SIG-M5 (cell line): Measurements from ENCODE around the gene FOXO1.
"Not testable (repeated sequence)": the region's sequence is repeated elsewhere in the genome, so short reads cannot be mapped to it uniquely, and the experiment has no call there.

Source experiments
- DNase-seq: peaks from one replicate; lab custom pipeline; 2025; lab: John Stamatoyannopoulos, UW

The FOXO1 gene

GRCh38 chr13:40665126-40666044, 1.1 kb downstream of the FOXO1 start:
- DNase-seq = no peak

GRCh38 chr13:40664350-40665125, 1.9 kb downstream of the FOXO1 start:
- DNase-seq = no peak

- not testable (repeated sequence) for DNase-seq
Measured at GRCh38 chr13:40664100-40664349, 2.4 kb downstream of the FOXO1 start.

- no peak for DNase-seq
Measured at GRCh38 chr13:40662866-40663265, 3.6 kb downstream of the FOXO1 start.

GRCh38 chr13:40661875-40662665, 4.4 kb downstream of the FOXO1 start:
- DNase-seq = no peak

- no peak for DNase-seq
Measured at GRCh38 chr13:40660692-40661091, 5.7 kb downstream of the FOXO1 start.

- no peak for DNase-seq
Measured at GRCh38 chr13:40660141-40660664, 6.2 kb downstream of the FOXO1 start.

GRCh38 chr13:40657951-40658350, 8.5 kb downstream of the FOXO1 start:
- DNase-seq = no peak

GRCh38 chr13:40657307-40657706, 9.1 kb downstream of the FOXO1 start:
- no peak for DNase-seq

GRCh38 chr13:40656358-40656757, 10.1 kb downstream of the FOXO1 start:
- DNase-seq = no peak

GRCh38 chr13:40653527-40654318, 12.7 kb downstream of the FOXO1 start:
- DNase-seq = no peak

- no peak for DNase-seq
Measured at GRCh38 chr13:40652588-40652940, 13.9 kb downstream of the FOXO1 start.

- DNase-seq = no peak
Measured at GRCh38 chr13:40651866-40652587, 14.4 kb downstream of the FOXO1 start.

GRCh38 chr13:40648841-40649240, 17.6 kb downstream of the FOXO1 start:
- no peak for DNase-seq

GRCh38 chr13:40648040-40648439, 18.4 kb downstream of the FOXO1 start:
- no peak for DNase-seq

GRCh38 chr13:40644838-40645604, 21.4 kb downstream of the FOXO1 start:
- DNase-seq = no peak

GRCh38 chr13:40640845-40641458, 25.5 kb downstream of the FOXO1 start:
- DNase-seq = no peak

GRCh38 chr13:40640202-40640601, 26.2 kb downstream of the FOXO1 start:
- no peak for DNase-seq

- DNase-seq = no peak
Measured at GRCh38 chr13:40639221-40639681, 27.2 kb downstream of the FOXO1 start.

- DNase-seq = no peak
Measured at GRCh38 chr13:40637643-40638042, 28.8 kb downstream of the FOXO1 start.
